ENCODE measurements around the gene NKX2-3.

The NKX2-3 gene

DNA sequence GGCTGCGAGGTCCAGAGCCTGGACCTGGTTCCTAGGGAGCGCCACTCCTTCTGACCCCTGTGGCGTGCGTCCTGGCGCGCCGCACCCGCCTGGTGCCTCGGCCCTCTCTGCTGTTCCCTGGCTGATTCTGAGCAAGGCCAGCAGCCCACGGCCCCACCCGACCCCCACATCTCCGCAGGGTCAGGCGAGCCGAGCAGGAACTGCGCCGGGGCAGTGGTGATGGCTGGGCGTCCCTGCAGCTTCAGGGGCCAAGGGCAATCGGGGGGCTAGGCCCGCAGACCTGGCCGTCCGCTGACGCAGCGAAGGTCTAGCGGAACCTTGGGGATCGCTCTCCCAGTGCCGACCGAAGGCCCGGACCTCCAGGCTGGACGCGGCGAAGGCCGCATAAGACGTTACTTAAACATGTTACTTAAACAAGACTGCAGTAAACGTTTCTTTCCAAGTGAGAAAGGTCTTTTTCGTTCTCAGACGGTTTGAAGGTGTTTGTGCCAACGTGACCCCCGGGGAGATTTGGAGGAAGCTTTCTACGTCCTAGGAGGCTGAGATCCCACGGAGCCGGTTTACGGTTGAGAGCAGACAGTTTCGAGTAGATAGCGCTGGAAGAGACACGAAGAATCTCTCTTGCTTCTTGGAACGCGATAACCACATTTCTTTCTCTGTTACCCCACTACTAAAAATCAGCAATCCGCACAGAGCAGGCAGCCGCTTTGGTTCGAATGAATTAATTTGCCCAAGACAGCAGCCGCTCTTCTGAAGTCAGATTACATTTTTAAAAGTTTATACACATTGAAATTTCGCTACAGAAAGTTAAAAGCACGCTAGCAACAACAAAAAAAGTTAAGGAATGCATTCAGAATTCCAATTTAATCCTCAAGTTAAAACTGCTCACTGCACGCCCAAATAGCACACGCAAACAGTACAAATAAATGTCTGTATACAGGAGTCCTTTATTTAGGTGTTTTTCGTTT lies 4.9 kb upstream of the NKX2-3 start:
- DNase-seq = no peak

GRCh38 chr10:99528494-99529441 lies 4.0 kb upstream of the NKX2-3 start:
- no peak for DNase-seq

DNA sequence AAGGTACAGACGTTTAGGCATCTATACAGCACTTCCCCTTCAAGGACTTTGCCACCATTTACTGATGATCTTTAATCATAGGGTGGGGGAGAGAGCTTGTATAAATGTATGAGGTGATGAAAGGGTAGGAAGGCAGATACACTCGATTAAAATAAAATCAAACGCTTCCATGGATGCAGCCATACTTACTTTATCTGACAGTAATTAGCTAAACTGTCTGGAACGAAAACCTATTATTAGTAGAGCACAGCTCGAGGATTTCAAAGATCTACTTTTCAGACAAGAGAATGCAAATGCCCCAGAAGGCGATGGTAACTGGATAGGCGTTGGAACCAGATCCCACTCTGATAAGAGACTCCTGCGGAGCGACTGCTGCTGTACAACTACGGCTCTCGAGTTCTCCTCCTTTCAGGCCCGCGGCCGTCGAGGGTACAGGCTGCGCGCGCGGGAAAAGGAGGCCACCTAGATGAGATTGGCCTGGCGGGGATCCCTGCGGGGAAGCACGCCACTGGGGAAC lies 3.1 kb upstream of the NKX2-3 start:
- no peak for DNase-seq

GRCh38 chr10:99530108-99531025 lies 2.4 kb upstream of the NKX2-3 start:
- no peak for DNase-seq

GRCh38 chr10:99531026-99531695 lies 1.6 kb upstream of the NKX2-3 start:
- DNase-seq = no peak

DNA sequence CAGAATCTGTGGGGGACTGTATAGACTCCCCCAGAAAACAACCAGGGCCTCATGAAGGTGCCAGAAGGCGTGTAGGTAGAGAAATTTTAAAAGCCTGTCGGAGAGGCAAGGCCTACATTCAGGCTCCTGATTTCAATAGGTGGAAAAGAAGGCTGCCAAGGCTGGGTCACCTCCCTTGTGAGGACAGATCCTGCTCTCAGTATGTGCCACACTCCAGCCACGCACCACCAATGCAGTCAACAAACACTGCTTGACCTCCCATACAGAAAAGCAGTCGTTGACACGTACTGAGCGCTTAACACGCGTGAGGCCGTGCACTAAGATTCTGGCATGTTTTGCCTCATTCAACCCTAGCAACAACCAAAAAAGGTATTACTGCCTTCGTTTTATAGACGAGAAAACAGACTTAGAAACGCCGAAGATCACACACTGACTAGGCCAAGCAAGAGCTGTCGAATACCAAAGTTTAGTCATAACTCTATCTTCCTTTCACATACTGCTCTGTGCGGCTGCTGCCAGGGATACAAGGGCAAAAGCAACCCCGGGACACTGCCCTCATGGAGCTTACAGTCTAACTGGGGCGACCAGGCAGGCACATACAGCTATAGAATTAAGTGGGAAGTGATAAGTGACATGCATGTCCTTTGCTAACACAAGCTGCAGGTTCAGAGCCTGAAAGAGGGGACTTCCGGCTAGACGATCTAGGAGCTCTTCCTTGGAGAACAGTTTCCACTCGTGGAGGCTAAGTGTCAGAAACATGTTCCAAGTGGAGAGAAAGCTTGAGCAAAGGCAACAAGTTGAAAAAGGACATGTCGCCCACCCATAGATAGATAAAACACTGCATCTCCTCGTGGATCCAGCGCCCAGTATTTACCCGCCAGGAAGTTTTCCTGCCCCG lies 797 bp upstream of the NKX2-3 start:
- DNase-seq = no peak

DNA sequence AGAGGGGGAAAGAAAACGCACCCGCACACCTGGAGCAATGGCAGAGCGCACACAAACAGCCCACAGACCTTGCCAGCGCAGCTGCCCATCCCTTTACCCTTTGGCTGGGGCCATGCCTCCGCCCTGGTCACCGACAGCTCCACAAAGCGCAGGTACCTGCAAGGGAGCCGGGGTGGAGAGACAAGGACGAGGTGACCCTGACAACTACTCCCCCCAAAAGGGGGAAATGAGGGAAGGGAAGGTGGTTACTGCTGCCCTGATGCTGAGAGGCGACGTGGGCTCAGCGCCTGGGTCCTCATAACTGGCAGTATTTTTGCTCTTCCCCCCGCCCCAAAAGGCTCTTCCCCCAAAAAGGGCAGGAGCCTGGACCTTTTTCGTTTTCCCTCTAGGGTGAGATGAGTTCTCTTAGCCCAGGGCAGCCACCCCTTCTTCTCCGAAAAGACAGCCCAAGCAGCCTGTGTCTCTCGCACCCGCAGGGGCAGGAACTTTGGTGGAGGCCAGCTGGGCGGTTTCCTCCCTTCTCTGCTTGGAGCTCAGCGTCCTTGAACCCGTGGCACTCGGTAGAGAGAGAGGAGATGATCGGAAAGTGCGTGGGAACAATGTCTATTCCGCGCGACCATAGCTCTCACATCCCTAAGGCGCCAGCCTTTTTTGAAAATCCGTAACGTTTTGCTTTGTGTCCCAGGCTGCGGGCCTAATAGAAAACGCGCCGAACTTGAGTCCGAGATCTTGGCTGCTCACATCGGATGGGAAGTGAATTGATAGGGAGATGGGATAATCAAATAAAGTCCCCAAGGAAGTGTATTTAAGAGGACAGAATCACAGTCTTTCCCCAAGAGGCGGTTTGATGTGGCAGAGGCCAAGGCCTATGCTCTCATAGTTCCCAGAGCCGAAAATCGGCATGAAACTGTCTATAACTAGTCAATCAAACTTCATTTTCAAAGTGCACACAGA lies 1.0 kb downstream of the NKX2-3 start:
- DNase-seq = no peak

- no peak for DNase-seq
These were observed 1.8 kb downstream of the NKX2-3 start for GRCh38 chr10:99534450-99534938.

DNA sequence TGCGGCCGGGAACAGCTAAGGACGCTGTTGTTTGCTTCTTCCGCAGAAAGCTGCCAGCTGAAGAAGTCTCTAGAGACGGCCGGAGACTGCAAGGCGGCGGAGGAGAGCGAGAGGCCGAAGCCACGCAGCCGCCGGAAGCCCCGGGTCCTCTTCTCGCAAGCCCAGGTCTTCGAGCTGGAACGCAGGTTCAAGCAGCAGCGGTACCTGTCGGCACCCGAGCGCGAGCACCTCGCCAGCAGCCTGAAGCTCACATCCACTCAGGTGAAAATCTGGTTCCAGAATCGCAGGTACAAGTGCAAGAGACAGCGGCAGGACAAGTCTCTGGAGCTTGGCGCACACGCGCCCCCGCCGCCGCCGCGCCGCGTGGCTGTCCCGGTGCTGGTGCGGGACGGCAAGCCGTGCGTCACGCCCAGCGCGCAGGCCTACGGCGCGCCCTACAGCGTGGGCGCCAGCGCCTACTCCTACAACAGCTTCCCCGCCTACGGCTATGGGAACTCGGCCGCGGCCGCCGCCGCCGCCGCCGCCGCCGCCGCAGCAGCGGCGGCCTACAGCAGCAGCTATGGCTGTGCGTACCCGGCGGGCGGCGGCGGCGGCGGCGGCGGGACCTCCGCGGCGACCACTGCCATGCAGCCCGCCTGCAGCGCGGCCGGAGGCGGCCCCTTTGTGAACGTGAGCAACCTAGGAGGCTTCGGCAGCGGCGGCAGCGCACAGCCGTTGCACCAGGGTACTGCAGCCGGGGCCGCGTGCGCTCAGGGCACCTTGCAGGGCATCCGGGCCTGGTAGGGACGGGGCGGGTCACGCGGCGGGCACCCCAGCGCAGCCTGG lies 2.4 kb downstream of the NKX2-3 start:
- DNase-seq = no peak

- no peak for DNase-seq
These were observed 3.1 kb downstream of the NKX2-3 start for GRCh38 chr10:99535764-99536337.

DNA sequence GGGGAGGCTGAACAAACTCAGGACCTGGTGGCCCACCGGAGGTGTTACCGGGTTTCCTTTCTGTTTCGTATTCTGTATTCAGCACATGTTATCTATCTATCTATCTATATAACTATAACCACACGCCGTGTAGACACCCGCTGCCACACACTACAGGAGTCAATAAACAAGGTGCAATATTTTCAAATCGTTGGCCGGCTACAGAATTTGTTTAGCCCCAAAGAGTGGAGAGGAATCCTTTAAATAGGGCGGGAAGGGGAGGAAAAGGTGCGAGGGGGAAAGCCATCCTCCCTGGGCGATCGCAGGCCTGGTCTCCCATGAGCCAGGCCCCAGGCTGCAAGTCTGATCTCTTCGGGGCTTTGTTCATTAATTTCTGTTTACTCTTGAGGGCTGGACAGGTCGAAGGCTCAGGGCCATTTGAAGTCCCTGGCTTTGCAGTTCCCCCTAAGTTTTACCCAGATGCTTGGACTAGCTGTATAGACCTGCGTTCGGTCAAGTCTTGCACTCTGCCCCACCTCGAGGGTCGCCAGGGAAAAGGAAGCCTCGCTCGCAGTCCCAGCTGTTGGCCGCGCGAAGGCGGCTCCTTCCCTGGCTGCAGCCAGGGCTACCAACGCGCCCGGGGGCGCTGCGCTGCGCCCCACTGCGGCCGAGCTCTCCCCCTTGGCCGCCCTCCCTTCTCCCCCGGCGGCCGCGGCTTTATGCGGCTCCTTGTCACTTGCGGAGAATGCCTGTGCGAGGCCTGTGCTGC lies 3.8 kb downstream of the NKX2-3 start:
- DNase-seq = no peak

DNA sequence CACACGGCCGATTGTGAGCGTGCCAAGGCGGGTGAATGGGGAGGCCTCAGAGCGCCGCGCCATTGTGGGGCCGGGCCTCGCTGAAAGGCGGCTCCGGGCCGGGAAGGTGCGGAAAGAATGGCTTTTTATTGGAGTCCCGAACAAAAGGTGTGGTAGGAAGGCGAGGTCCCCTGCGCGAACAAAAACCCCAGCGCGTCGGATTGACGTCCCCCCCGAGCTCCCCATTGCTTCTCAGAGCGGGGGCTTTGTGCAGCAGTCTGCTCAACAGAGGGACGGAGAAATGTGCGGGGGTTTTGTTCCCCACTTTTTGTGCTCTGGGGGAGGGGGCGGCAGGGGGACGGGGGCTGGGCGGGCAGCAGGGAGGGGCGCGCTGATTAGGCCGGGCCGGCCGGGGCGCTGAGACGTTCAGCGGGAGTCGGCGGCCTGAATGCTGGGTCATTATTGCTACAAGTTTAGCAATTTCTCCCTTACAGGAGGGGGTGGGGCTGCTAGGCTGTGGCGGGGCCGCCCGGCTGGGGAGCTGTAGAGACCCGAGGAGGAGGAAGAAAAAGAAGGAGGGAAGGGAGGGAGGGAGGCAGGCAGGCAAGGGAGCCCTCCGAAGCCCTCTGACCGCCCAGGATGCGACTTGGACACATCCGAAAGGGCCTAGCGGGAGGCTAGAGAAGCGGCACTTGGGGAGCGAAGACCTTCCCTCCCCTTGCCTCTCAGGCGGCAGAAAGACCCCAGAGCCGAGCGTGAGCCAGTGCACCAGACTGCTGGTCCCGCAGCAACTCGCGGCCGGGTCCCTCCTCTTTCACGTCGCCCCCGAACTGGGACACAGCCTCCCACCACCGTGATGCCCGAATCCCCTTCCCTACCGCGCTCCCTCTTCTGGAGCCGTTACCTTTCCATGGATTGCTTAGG lies 4.6 kb downstream of the NKX2-3 start:
- no peak for DNase-seq

DNA sequence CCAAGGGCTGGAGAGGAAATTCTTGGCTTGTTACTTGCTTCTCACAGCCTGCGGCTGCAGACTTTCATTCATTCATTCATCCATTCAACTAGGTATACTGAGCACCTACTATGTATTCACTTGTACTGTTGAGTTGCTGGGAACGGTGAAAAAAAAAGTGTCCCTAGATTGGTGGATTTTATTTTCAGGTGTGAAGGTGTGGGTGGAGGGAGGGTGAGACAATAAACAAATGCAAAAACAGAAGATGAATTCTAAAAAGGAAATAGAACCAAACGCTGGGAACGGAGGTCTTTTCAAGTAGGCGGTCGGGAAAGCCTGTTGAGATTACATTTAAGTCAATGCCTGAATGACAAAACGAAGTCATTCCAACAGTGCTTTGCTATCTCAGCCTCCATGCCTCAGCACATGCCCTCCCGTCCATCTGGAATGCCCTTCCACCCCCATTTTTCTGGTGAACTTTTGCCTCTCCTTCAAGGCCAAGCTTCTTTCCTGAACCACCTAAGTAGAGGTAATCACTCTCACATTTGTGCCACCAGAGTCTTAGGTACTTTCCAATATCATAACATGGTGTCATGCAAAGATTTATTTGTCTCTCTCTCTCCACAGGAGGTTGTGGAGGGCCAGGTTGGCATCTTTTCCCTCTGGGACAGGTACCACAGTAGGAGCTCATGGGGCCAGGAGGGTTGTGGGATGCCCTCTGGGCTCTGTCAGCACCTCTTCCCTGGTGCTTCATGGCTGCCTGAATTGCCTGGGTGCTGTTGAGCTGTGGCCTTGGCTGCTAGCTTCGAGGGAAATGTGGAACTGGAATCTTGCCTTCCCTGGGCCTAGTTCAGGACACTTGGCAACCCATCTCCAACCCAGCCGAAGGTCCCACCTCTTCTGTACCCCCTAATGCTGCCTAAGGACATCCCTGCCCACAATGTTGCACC lies 5.5 kb downstream of the NKX2-3 start:
- DNase-seq = no peak

DNA sequence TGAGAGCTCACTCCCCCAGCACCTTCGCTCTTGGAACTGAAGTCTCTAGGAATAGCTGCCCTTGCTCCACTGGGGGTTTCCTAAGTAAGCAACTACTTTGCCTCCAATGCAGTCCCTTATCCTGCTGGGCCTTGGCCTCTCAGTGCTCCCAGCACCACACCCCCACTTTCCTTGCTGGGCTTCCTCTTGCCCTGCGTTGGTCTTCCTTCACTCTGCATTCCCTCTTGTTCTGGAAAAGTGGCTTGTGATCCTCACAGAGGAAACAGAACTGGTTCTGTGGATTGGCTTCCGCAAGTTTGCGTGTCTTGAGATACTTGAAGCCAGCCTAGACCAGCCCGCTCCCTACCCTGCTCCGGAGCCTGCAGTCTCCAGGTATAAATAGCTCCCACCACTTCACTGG lies 6.4 kb downstream of the NKX2-3 start:
- no peak for DNase-seq

DNA sequence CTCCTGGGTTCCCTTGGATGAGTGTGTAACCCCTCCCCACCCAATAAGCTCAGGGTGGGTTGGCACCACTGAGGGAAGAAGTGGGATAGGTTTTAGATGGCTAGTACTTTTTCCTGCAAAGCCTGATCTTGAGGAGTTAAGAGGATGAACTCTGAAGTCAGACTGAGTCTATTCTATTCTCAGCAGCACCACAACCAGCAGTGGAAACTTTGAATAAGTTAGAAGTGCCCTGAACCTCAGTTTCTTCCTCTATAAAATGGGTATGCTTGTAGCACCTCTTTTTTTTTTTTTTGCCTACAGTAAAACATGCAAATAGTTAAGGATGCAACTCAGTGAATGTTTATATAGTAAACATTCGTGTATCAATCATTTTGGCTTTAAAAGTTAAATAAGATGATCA lies 7.1 kb downstream of the NKX2-3 start:
- DNase-seq = no peak
